Left ventricle myocardium inferior (tissue), 1 donor: Measurements from ENCODE around the gene VPS13A. TPM values are rescaled to one million over a fixed set of nuclear protein-coding genes. Genes with fewer than 3 reads are reported as not detected.
A peak's percentile ranks its signal among the peaks of the same experiment; 100 is the strongest.

ENCODE experiments used
- DNase-seq: peaks from one replicate; pipeline ENCODE4 v3.0.0-alpha.2; 2020
- H3K27ac ChIP-seq: fragments of 200-600 bp; replicated peaks from 2 replicates; pipeline ENCODE4 v1.8.0; 2021
- H3K27me3 ChIP-seq: fragments of 200-600 bp; 2 replicates; pipeline ENCODE4 v1.8.0; 2021; ENCODE audit warnings: low read depth
- H3K36me3 ChIP-seq: fragments of 200-600 bp; 2 replicates; pipeline ENCODE4 v1.8.0; 2021
- H3K4me1 ChIP-seq: fragments of 200-600 bp; 2 replicates; pipeline ENCODE4 v1.8.0; 2021
- H3K4me3 ChIP-seq: fragments of 200-600 bp; 2 replicates; pipeline ENCODE4 v1.8.0; 2021; ENCODE audit warnings: mild to moderate bottlenecking, moderate library complexity
- H3K9me3 ChIP-seq: fragments of 200-600 bp; replicated peaks from 2 replicates; pipeline ENCODE4 v1.8.0; 2021
- CTCF ChIP-seq: fragments of 200-600 bp; IDR thresholded peaks from 2 replicates; pipeline ENCODE4 v1.8.0; 2021; ENCODE audit warnings: antibody characterized with exemption, mild to moderate bottlenecking, borderline replicate concordance
- intact Hi-C: fragments of 100-400 bp; cut with micrococcal nuclease; formaldehyde crosslinking; loops from one replicate; pipeline ENCODE4 v1.11.0; 2022
- long read RNA-seq: library from polyadenylated mRNA; unstranded; transcript quantifications from one replicate; pipeline ENCODE4 v2.0.0, GENCODE V29; 2021
- total RNA-seq: library from RNA; stranded (reverse); fragmentation: NEBNext Ultra II Directional; extraction: Animal tissue kit (Norgen Biotek cat#: 25700); gene quantifications from one replicate; pipeline ENCODE4 v1.2.1, GENCODE V29; 2021
- donor health status: DM: no; HTN: yes; CAD: no; lungs with severe emphysema.

Gene VPS13A
- 32.5 TPM for total RNA-seq
- long read RNA-seq, partial matches to known transcripts: 4 of 7 reads
- long read RNA-seq, other reads (novel, unspliced or antisense): 3 of 7 reads

DNA sequence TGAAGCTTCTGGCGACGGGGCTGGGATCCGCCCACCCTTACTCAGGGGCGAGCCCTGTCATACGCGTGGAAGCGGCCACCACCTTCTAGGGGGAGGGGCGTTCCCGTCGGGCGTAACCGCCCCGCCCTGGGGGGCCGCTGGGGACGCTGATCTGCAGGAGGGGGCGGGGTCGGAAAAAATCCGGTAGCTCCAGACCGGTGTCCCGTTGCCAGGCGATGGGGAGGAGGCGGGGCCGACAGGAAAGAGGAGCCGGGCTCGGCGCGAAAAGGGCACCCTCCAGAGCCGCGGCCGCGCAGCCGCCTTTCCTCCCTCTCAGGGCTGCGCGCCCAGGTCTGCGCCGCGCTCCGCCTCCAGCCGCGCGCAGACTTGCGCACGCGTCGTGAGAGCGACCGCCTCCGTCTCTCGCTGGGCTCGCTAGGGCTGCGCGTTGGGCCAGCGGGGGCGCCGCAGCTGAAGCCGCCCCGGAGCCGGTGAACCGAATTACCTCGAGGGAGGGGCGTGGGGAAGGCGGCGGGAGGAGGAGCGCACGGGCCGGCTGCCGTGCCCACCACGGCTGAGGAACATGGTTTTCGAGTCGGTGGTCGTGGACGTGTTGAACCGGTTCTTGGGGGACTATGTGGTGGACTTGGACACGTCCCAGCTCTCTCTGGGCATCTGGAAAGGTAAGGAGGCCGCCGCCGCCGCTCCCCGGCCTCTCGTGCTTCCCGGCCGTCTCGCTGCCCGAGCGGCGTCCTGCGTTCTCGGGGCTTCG lies at the start of gene VPS13A:
TSS of gene VPS13A (plus strand) at position 392 of the 751 bp plus-strand sequence. CDS start at position 563, 171 bp downstream.
- intact Hi-C loops: no loop called here
- peak; percentile 95 for DNase-seq

GRCh38 chr9:77128125-77128789 lies 49.1 kb upstream of the VPS13A start:
- Histone ChIP-seq H3K4me3 (no peak overlapping the region), H3K36me3 (no peaks in the 10 kb centered on the region), H3K27ac (no peak overlapping the region), H3K4me1 (no peaks in the 10 kb centered on the region), H3K9me3 (peaks cover 18% of the 10 kb centered on the region), H3K27me3 (peaks cover 20% of the 10 kb centered on the region)
- no peak for TF ChIP-seq CTCF
- no peak for DNase-seq
- intact Hi-C loops: no loop called here

More for the DNA sequence above, at the start of gene VPS13A:
- no peaks in the 10 kb centered on the region for H3K9me3 ChIP-seq
- H3K4me3 ChIP-seq: peak within 1 kb of the TSS; percentile 91
- peaks cover 50% of the 10 kb centered on the region for H3K4me1 ChIP-seq
- no peaks in the 10 kb centered on the region for H3K36me3 ChIP-seq
- peak; percentile 27 for TF ChIP-seq CTCF
- peak within 1 kb of the TSS; percentile 93 for H3K27ac ChIP-seq
- H3K27me3 ChIP-seq: no peaks in the 10 kb centered on the region

DNA sequence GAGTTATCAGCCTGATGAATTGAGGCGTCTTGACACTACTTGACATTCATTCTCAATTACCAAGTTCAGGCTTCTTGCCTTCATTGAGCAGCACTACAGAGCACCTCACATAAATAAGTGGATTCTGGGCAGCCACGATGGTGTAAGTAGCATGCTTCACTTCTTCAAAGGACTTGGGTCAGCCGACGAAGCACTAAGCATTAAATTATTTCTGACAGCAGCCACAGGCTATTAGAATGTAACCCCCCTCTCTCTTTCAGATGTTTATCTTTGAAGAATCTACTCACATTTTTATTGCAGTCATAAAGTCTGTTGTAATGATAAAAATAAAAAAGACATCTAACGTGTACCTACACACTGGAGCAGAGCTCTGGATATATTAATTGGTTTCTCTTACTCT lies 45.9 kb upstream of the VPS13A start:
- H3K9me3 ChIP-seq: peaks cover 10% of the 10 kb centered on the region
- intact Hi-C loops: no loop called here
- H3K4me1 ChIP-seq: no peaks in the 10 kb centered on the region
- H3K27me3 ChIP-seq: peaks cover 34% of the 10 kb centered on the region
- no peaks in the 10 kb centered on the region for H3K36me3 ChIP-seq
- TF ChIP-seq CTCF: no peak
- no peak for DNase-seq
- no peak overlapping the region for H3K4me3 ChIP-seq
- no peak overlapping the region for H3K27ac ChIP-seq

DNA sequence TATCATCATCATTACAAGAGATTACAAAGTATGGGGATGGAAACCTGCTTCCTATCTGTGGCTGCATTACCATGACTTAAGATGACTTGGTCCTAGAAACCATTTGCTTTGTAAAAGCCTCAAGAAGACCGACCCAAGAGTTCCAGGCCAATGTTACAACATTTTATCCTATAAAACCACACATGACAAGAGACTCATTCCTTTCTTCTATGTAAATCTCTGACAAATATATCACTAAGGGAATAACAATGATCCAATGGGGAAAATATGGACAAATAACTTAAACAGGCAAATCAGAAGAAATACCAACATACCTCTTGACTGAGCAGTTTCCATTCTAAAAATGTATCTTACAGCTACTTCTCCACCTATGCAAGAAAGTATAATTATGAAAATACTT lies 44.3 kb upstream of the VPS13A start:
- intact Hi-C loops: no loop called here

GRCh38 chr9:77142366-77142765 lies 35.0 kb upstream of the VPS13A start:
- H3K27me3 ChIP-seq: peaks cover 16% of the 10 kb centered on the region
- H3K9me3 ChIP-seq: no peaks in the 10 kb centered on the region
- no peaks in the 10 kb centered on the region for H3K36me3 ChIP-seq
- intact Hi-C loops: loop anchor here (10.0 kb wide), 1 partner anchor 338 kb away; no protein-coding TSS in a partner anchor
- TF ChIP-seq CTCF: no peak
- no peak overlapping the region for H3K4me3 ChIP-seq
- H3K27ac ChIP-seq: no peak overlapping the region
- no peak for DNase-seq
- H3K4me1 ChIP-seq: no peaks in the 10 kb centered on the region

More for the DNA sequence above, 44.3 kb upstream of the VPS13A start:
- Histone ChIP-seq H3K27me3 (peaks cover 45% of the 10 kb centered on the region), H3K4me3 (no peak overlapping the region), H3K9me3 (peaks cover 10% of the 10 kb centered on the region), H3K36me3 (no peaks in the 10 kb centered on the region), H3K4me1 (no peaks in the 10 kb centered on the region), H3K27ac (no peak overlapping the region)
- DNase-seq: no peak
- TF ChIP-seq CTCF: no peak
